Breast epithelium (tissue), 3 donors: ENCODE data around the gene GCC2.

Experiments used
- POLR2AphosphoS5 ChIP-seq, 3 donors: sonication (generic); formaldehyde crosslinking; IDR thresholded peaks; one replicate each; pipeline ENCODE4 v1.6.1; 2017; ENCODE audit warnings: antibody characterized with exemption in 3 of 3
- TF ChIP-seq, protein P1 (sequence below), 3 donors: fragments of 450-650 bp; IDR thresholded peaks; one replicate each; pipeline ENCODE4 v1.5.1; 2016 to 2017; ENCODE audit warnings: antibody characterized with exemption in 3 of 3, mild to moderate bottlenecking in 3 of 3, moderate library complexity in 3 of 3

DNA sequence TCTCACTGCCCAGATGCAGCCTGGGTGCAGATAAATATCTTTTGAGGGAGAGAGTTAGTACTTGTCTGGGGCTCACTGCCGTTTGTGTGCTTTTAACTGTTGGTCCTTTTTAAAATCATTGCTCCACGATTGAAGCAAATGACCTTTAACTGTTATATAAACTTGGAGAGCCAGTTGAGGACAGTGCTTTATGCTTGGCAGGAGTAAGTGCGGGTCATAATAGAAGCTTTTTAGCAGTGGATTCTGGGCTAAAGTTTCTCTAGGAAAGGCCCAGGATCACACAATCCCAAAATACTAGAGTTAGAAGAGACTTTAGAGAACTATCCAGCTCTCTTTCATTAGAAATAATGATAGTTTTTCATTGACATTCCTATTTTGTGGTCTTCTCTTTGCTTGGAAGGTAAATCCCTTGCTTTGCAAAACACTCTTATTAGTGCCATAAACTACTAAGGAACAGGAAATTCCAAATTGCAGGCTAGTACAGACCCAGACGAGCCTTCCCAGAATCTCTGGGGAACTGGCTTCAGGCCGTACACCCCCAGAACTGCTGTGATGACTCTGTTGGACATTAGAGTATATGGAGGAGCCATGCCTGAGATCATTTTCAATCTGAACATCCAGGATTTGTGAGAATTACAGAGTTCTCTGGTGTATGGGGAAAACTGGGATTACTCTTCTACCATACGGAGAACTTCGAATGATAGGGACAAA, 104.4 kb downstream of the GCC2 start:
- TF ChIP-seq, protein P1, sequence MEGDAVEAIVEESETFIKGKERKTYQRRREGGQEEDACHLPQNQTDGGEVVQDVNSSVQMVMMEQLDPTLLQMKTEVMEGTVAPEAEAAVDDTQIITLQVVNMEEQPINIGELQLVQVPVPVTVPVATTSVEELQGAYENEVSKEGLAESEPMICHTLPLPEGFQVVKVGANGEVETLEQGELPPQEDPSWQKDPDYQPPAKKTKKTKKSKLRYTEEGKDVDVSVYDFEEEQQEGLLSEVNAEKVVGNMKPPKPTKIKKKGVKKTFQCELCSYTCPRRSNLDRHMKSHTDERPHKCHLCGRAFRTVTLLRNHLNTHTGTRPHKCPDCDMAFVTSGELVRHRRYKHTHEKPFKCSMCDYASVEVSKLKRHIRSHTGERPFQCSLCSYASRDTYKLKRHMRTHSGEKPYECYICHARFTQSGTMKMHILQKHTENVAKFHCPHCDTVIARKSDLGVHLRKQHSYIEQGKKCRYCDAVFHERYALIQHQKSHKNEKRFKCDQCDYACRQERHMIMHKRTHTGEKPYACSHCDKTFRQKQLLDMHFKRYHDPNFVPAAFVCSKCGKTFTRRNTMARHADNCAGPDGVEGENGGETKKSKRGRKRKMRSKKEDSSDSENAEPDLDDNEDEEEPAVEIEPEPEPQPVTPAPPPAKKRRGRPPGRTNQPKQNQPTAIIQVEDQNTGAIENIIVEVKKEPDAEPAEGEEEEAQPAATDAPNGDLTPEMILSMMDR (IDR thresholded peaks at IDR 0.05): no peak
- no peak for TF ChIP-seq POLR2AphosphoS5 (IDR thresholded peaks at IDR 0.05)
